H1 (cell line): ENCODE data around the gene EYA2. TPM values are rescaled to one million over a fixed set of nuclear protein-coding genes. Genes with fewer than 3 reads are reported as not detected.

ENCODE experiments used
- CTCF ChIA-PET: fragments of 300-600 bp; sonication (Branson Sonifier 250); formaldehyde crosslinking; loops from one replicate; lab custom pipeline; 2021; ENCODE audit not compliant: partially characterized antibody; lab: Charles Lee
- POLR2A ChIA-PET: fragments of 300-600 bp; sonication (Branson Sonifier 250); formaldehyde crosslinking; loops from one replicate; lab custom pipeline; 2021; ENCODE audit warnings: inconsistent platforms; ENCODE audit not compliant: partially characterized antibody; lab: Charles Lee
- DNase-seq, 2 experiments: peaks; one replicate each; pipeline versions ENCODE4 v3.0.0 to v3.0.0-alpha.2; 2010 to 2022; ENCODE audit warnings: low spot score in 2 of 2, low read depth in 1 of 2, mixed read lengths in 1 of 2
- FAIRE-seq: peaks from 2 replicates; lab custom pipeline; 2011; peaks lifted over from hg19 to GRCh38; lab: Jason Lieb, UNC
- H2AFZ ChIP-seq: 2 replicates; pipeline ENCODE4 v1.8.1; 2012; ENCODE audit warnings: low read length, inconsistent platforms
- H2AK5ac ChIP-seq: 2 replicates; pipeline ENCODE4 v1.6.1; 2013; ENCODE audit warnings: low read depth, low read length
- H2BK120ac ChIP-seq: replicated peaks from 2 replicates; pipeline ENCODE3; 2013; ENCODE audit warnings: low read depth, low read length, inconsistent platforms
- H2BK12ac ChIP-seq: 2 replicates; pipeline ENCODE4 v1.6.1; 2013; ENCODE audit warnings: low read depth, low read length
- H2BK15ac ChIP-seq: 2 replicates; pipeline ENCODE4 v1.6.1; 2013; ENCODE audit warnings: low read length
- H2BK20ac ChIP-seq: 2 replicates; pipeline ENCODE4 v1.6.1; 2013; ENCODE audit warnings: low read length
- H2BK5ac ChIP-seq: 2 replicates; pipeline ENCODE4 v1.6.1; 2013; ENCODE audit warnings: low read depth, low read length
- H3K14ac ChIP-seq: 2 replicates; pipeline ENCODE4 v1.6.1; 2013; ENCODE audit warnings: inconsistent platforms; ENCODE audit not compliant: insufficient read length
- H3K18ac ChIP-seq: 2 replicates; pipeline ENCODE4 v1.6.1; 2013; ENCODE audit warnings: low read length; ENCODE audit errors: extremely low read depth
- H3K23ac ChIP-seq: 2 replicates; pipeline ENCODE4 v1.6.1; 2013; ENCODE audit warnings: inconsistent platforms; ENCODE audit not compliant: insufficient read length
- H3K23me2 ChIP-seq: 2 replicates; pipeline ENCODE4 v1.6.1; 2013; ENCODE audit warnings: low read depth, low read length
- H3K27ac ChIP-seq: 2 replicates; pipeline ENCODE4 v1.6.1; 2011; ENCODE audit warnings: low read depth, low read length, inconsistent platforms
- H3K27me3 ChIP-seq, 4 experiments: replicated peaks in 1 of 4; 1 replicate in 1 of 4; 2 replicates in 3 of 4; pipeline versions ENCODE4 v1.6.1 to v1.8.1; 2011 to 2013; ENCODE audit warnings: low read length in 3 of 4, mild to moderate bottlenecking in 3 of 4, inconsistent platforms in 2 of 4, mixed read lengths in 2 of 4, moderate library complexity in 1 of 4; ENCODE audit not compliant: control insufficient read depth in 3 of 4, insufficient read depth in 3 of 4; ENCODE audit errors: extremely low read depth in 1 of 4
- H3K36me3 ChIP-seq, 4 experiments: 2 replicates each; pipeline versions ENCODE4 v1.6.1 to v1.8.1; 2011 to 2013; ENCODE audit warnings: mild to moderate bottlenecking in 4 of 4, low read length in 3 of 4, moderate library complexity in 2 of 4, control low read depth in 1 of 4, inconsistent platforms in 1 of 4; ENCODE audit not compliant: insufficient read depth in 4 of 4, control insufficient read depth in 2 of 4
- H3K4ac ChIP-seq: replicated peaks from 2 replicates; pipeline ENCODE3; 2013; ENCODE audit warnings: low read length, low read depth, mixed read lengths, inconsistent platforms; ENCODE audit not compliant: insufficient read length
- H3K4me1 ChIP-seq, 4 experiments: replicated peaks in 1 of 4; 1 replicate in 1 of 4; 2 replicates in 3 of 4; pipeline versions ENCODE4 v1.6.1 to v1.8.1; 2011 to 2013; ENCODE audit warnings: low read length in 3 of 4, inconsistent platforms in 2 of 4, mixed read lengths in 1 of 4; ENCODE audit not compliant: insufficient read depth in 4 of 4, control insufficient read depth in 3 of 4
- H3K4me2 ChIP-seq, 2 experiments: 2 replicates each; pipeline versions ENCODE4 v1.6.1 to v1.8.1; 2011 to 2013; ENCODE audit warnings: low read depth in 2 of 2, low read length in 2 of 2, control low read depth in 1 of 2, inconsistent platforms in 1 of 2, mild to moderate bottlenecking in 1 of 2; ENCODE audit not compliant: insufficient read depth in 1 of 2
- H3K4me3 ChIP-seq, 4 experiments: fragments of 200-600, 300-600 bp in 1 of 4; sonication (generic), shearing (Covaris generic), sonication (Bioruptor Twin) in 1 of 4; 2 replicates each; pipeline versions ENCODE4 v1.5.1 to v1.8.1; 2011 to 2016; ENCODE audit warnings: low read length in 4 of 4, low read depth in 3 of 4, control low read depth in 2 of 4, inconsistent platforms in 2 of 4, mild to moderate bottlenecking in 2 of 4, mixed read lengths in 1 of 4, moderate library complexity in 1 of 4; ENCODE audit not compliant: insufficient read depth in 2 of 4; ENCODE audit errors: extremely low read depth in 1 of 4
- H3K56ac ChIP-seq: replicated peaks from 2 replicates; pipeline ENCODE3; 2013; ENCODE audit warnings: low read depth, mild to moderate bottlenecking, mixed read lengths, low read length, inconsistent platforms; ENCODE audit not compliant: insufficient read length
- H3K79me1 ChIP-seq: 2 replicates; pipeline ENCODE4 v1.6.1; 2013; ENCODE audit warnings: low read depth, low read length, control low read depth
- H3K79me2 ChIP-seq, 2 experiments: 2 replicates each; pipeline versions ENCODE4 v1.6.1 to v1.8.1; 2012 to 2013; ENCODE audit warnings: low read length in 2 of 2, mild to moderate bottlenecking in 2 of 2, inconsistent platforms in 1 of 2; ENCODE audit not compliant: insufficient read depth in 2 of 2, control insufficient read depth in 1 of 2
- H3K9ac ChIP-seq, 4 experiments: replicated peaks in 1 of 4; 1 replicate in 1 of 4; 2 replicates in 3 of 4; pipeline versions ENCODE4 v1.6.1 to v1.8.1; 2011 to 2013; ENCODE audit warnings: low read depth in 3 of 4, low read length in 3 of 4, control low read depth in 2 of 4, mild to moderate bottlenecking in 2 of 4, moderate library complexity in 2 of 4, inconsistent platforms in 1 of 4; ENCODE audit errors: extremely low read depth in 1 of 4
- H3K9me3 ChIP-seq, 2 experiments: 2 replicates each; pipeline versions ENCODE4 v1.6.1 to v1.8.1; 2012 to 2013; ENCODE audit warnings: mild to moderate bottlenecking in 2 of 2, moderate library complexity in 2 of 2, control low read depth in 1 of 2, inconsistent platforms in 1 of 2, low read depth in 1 of 2, low read length in 1 of 2, mixed read lengths in 1 of 2; ENCODE audit not compliant: insufficient read depth in 2 of 2
- H4K20me1 ChIP-seq, 2 experiments: replicated peaks in 1 of 2; 2 replicates each; pipeline versions ENCODE3 to v1.8.1; 2011 to 2013; ENCODE audit warnings: inconsistent platforms in 2 of 2, low read length in 2 of 2, mild to moderate bottlenecking in 1 of 2; ENCODE audit not compliant: insufficient read depth in 2 of 2, control insufficient read depth in 1 of 2
- H4K5ac ChIP-seq: 2 replicates; pipeline ENCODE4 v1.6.1; 2013; ENCODE audit warnings: low read length, low read depth, mixed read lengths, inconsistent platforms; ENCODE audit not compliant: insufficient read length
- H4K8ac ChIP-seq: 2 replicates; pipeline ENCODE4 v1.8.0; 2013; ENCODE audit warnings: mild to moderate bottlenecking, moderate library complexity, low read length, inconsistent platforms; ENCODE audit not compliant: insufficient read depth; ENCODE audit errors: extremely low read depth
- H4K91ac ChIP-seq: replicated peaks from 2 replicates; pipeline ENCODE3; 2013; ENCODE audit warnings: low read length, mixed read lengths, inconsistent platforms; ENCODE audit not compliant: insufficient read length
- CHD2 ChIP-seq: IDR thresholded peaks from 2 replicates; pipeline ENCODE4 v1.6.1; 2012; ENCODE audit warnings: low read length, improper control_type of control experiment
- EP300 ChIP-seq, 2 experiments: IDR thresholded peaks; 1 replicate in 1 of 2; 2 replicates in 1 of 2; pipeline ENCODE4 v1.6.1; 2011 to 2012; ENCODE audit warnings: low read depth in 2 of 2, low read length in 2 of 2, mild to moderate bottlenecking in 2 of 2, borderline replicate concordance in 1 of 2, inconsistent platforms in 1 of 2, moderate library complexity in 1 of 2
- EZH2 ChIP-seq: fragments of 200-600 bp; sonication (generic); IDR thresholded peaks from 2 replicates; pipeline ENCODE4 v1.7.1; 2012; ENCODE audit warnings: low read depth, mild to moderate bottlenecking, moderate library complexity, low read length, inconsistent platforms; ENCODE audit not compliant: severe bottlenecking
- HDAC6 ChIP-seq: IDR thresholded peaks from one replicate; pipeline ENCODE4 v1.7.1; 2012; ENCODE audit warnings: low read depth, mild to moderate bottlenecking, inconsistent platforms, low read length, moderate library complexity
- JUND ChIP-seq: IDR thresholded peaks from 2 replicates; pipeline ENCODE4 v1.6.1; 2011; ENCODE audit warnings: mild to moderate bottlenecking, improper control_type of control experiment, low read length
- KDM4A ChIP-seq: IDR thresholded peaks from one replicate; pipeline ENCODE4 v1.7.1; 2012; ENCODE audit warnings: low read depth, mild to moderate bottlenecking, moderate library complexity, low read length, inconsistent platforms; ENCODE audit not compliant: severe bottlenecking
- POU5F1 ChIP-seq: IDR thresholded peaks from 2 replicates; pipeline ENCODE4 v1.6.1; 2011; ENCODE audit warnings: low read depth, mild to moderate bottlenecking, low read length, moderate library complexity
- SIX5 ChIP-seq: IDR thresholded peaks from 2 replicates; pipeline ENCODE4 v1.6.1; 2011; ENCODE audit warnings: mild to moderate bottlenecking, low read depth, low read length
- SP1 ChIP-seq: IDR thresholded peaks from 2 replicates; pipeline ENCODE4 v1.6.1; 2011; ENCODE audit warnings: low read depth, low read length
- SP4 ChIP-seq: IDR thresholded peaks from 2 replicates; pipeline ENCODE4 v1.6.1; 2012; ENCODE audit warnings: low read length, inconsistent platforms
- TAF7 ChIP-seq: optimal IDR thresholded peaks from 2 replicates; pipeline ENCODE3; 2011; ENCODE audit warnings: low read depth, mild to moderate bottlenecking, inconsistent platforms, low read length, moderate library complexity, borderline replicate concordance
- USF2 ChIP-seq: IDR thresholded peaks from 2 replicates; pipeline ENCODE4 v1.6.1; 2011; ENCODE audit warnings: low read length, improper control_type of control experiment
- WGBS, 2 experiments: shearing (Covaris generic) in 1 of 2; methylation state at CpG; one replicate each; pipeline versions ENCODE4 v1.1.6 to v1.1.7; 2013 to 2015; ENCODE audit warnings: low lambda C conversion rate in 2 of 2, mixed read lengths in 2 of 2, inconsistent platforms in 1 of 2, low coverage in 1 of 2, missing lambda C conversion rate in 1 of 2; ENCODE audit not compliant: insufficient replicate concordance in 2 of 2, insufficient coverage in 1 of 2, insufficient read length in 1 of 2; ENCODE audit errors: extremely low coverage in 1 of 2, missing lambda C conversion rate in 1 of 2; 5-methylcytosine and 5-hydroxymethylcytosine counted together
- polyA plus RNA-seq, 7 experiments: library from polyadenylated mRNA; depleted of rRNA in 3 of 7; stranded (reverse) in 5 of 7; unstranded in 2 of 7; fragments of >200 nt in 5 of 7; fragments of 200-250 nt in 2 of 7; gene quantifications; 1 replicate in 5 of 7; 2 replicates in 1 of 7; 4 replicates in 1 of 7; pipeline versions ENCODE4 v1.2.1 to v1.2.3, GENCODE V29; 2011 to 2013; ENCODE audit warnings: missing spikeins in 2 of 7, mixed read lengths in 2 of 7
- total RNA-seq: library from RNA; stranded (reverse); fragmentation: NEBNext Ultra II Directional; extraction: Animal tissue kit (Norgen Biotek cat#: 25700); gene quantifications from 2 replicates; pipeline ENCODE4 v1.2.1, GENCODE V29; 2021

Gene EYA2
- total and polyA plus RNA-seq, 2 of the 8 experiments (the other 6 are each of a cell fraction or from before 2014, with no cell fraction given) = 1.6 to 1.7 TPM

DNA sequence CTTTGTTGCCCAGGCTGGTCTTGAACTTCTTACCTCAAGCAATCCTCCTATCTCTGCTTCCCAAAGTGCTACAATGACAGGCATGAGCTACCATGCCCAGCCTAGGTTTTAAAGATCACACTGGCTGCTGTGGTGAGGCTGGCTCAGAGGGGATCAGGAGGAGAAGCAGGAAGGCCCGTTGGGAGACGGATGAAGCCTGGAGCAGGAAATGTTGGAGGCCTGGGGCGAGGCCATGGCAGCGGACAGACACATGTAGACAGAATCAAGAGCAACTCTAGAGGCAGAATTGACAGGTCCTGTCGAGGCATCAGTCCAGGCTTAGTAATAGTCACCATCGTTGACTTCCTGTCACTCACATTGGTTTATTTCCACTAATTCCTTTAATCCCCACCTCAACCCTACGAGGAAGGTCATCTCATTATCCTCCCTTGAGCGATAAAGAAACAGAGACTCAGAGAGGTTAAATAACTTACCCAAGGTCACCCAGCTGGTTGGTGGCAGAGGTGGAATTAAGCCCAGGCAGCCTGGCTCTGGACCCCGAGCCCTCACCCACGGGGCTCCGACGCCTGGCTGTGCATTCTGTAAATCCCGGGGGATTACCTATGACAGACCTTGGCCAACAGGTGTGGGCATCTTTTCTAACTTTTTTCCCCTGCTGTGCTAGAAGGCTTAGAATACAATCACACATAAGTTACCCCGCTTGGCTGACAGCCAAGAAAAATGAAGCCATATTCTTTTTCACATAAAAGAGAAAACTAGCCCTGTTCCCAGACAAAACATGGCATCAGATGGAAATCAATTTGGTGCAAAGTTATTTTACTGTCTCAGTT, 113.4 kb downstream of the EYA2 start:
- no peak overlapping the region for H4K5ac ChIP-seq
- H2BK20ac ChIP-seq = no peak overlapping the region
- H4K20me1 ChIP-seq = peaks cover 0 to 1% of the 10 kb centered on the region in 2 experiments
- no peak overlapping the region for H3K18ac ChIP-seq
- H2BK15ac ChIP-seq = no peak overlapping the region
- H3K4me1 ChIP-seq = no peaks in the 10 kb centered on the region
- no peak overlapping the region for H2BK5ac ChIP-seq
- no peaks in the 10 kb centered on the region for H3K27me3 ChIP-seq
- H3K4ac ChIP-seq = no peak overlapping the region
- 96% methylated on average over 14 of the region's 14 CpGs; no CpG with 5 or more reads in 1 of the 2 experiments for WGBS, 2 experiments
- H3K9me3 ChIP-seq = no peaks in the 10 kb centered on the region
- ChIA-PET POLR2A (no interaction called here), CTCF (interaction anchor here (1.3 kb wide), 1 partner anchor 253 kb away, joined by 4 read pairs; no protein-coding TSS in a partner anchor)
- H3K36me3 ChIP-seq = no peaks in the 10 kb centered on the region
- H3K79me1 ChIP-seq = no peaks in the 10 kb centered on the region
- FAIRE-seq (no peak), DNase-seq (no peak)
- no peak overlapping the region for H2BK120ac ChIP-seq
- no peak overlapping the region for H3K14ac ChIP-seq
- H3K23ac ChIP-seq = no peak overlapping the region
- H3K9ac ChIP-seq = no peak overlapping the region
- H2AK5ac ChIP-seq = no peak overlapping the region
- no peaks in the 10 kb centered on the region for H3K23me2 ChIP-seq
- no peak overlapping the region for H2AFZ ChIP-seq
- no peak overlapping the region; the same call in 1 of the 2 replicates for H4K8ac ChIP-seq
- no peak overlapping the region for H2BK12ac ChIP-seq
- H3K79me2 ChIP-seq = no peaks in the 10 kb centered on the region
- H3K27ac ChIP-seq = no peak overlapping the region
- H4K91ac ChIP-seq = no peak overlapping the region
- no peak overlapping the region for H3K4me2 ChIP-seq
- H3K4me3 ChIP-seq = no peak overlapping the region
- H3K56ac ChIP-seq = no peak overlapping the region
- no peak for TF ChIP-seq SP1
- no peak for TF ChIP-seq USF2
- TF ChIP-seq JUND = no peak
- TF ChIP-seq EP300 (IDR thresholded peaks at IDR 0.05; ENCODE audit: borderline replicate concordance in 1 of 2, low read depth in 2 of 2, low read length in 2 of 2) = no peak
- no peak for TF ChIP-seq SIX5
- TF ChIP-seq HDAC6 = no peak
- no peak for TF ChIP-seq TAF7
- no peak for TF ChIP-seq POU5F1
- TF ChIP-seq EZH2 = no peak
- no peak for TF ChIP-seq KDM4A
- no peak for TF ChIP-seq CHD2
- TF ChIP-seq SP4 = no peak
